H1 (cell line): ENCODE data around the gene CRIP1. TPM values are rescaled to one million over a fixed set of nuclear protein-coding genes. Genes with fewer than 3 reads are reported as not detected.
A peak's percentile ranks its signal among the peaks of the same experiment; 100 is the strongest.

Source experiments
- CTCF ChIA-PET: fragments of 300-600 bp; sonication (Branson Sonifier 250); formaldehyde crosslinking; loops from one replicate; lab custom pipeline; 2021; ENCODE audit not compliant: partially characterized antibody; lab: Charles Lee
- POLR2A ChIA-PET: fragments of 300-600 bp; sonication (Branson Sonifier 250); formaldehyde crosslinking; loops from one replicate; lab custom pipeline; 2021; ENCODE audit warnings: inconsistent platforms; ENCODE audit not compliant: partially characterized antibody; lab: Charles Lee
- DNase-seq, 2 experiments: peaks; one replicate each; pipeline versions ENCODE4 v3.0.0 to v3.0.0-alpha.2; 2010 to 2022; ENCODE audit warnings: low spot score in 2 of 2, low read depth in 1 of 2, mixed read lengths in 1 of 2
- FAIRE-seq: peaks from 2 replicates; lab custom pipeline; 2011; peaks lifted over from hg19 to GRCh38; lab: Jason Lieb, UNC
- H2AFZ ChIP-seq: 2 replicates; pipeline ENCODE4 v1.8.1; 2012; ENCODE audit warnings: low read length, inconsistent platforms
- H2AK5ac ChIP-seq: 2 replicates; pipeline ENCODE4 v1.6.1; 2013; ENCODE audit warnings: low read depth, low read length
- H2BK120ac ChIP-seq: replicated peaks from 2 replicates; pipeline ENCODE3; 2013; ENCODE audit warnings: low read depth, low read length, inconsistent platforms
- H2BK12ac ChIP-seq: 2 replicates; pipeline ENCODE4 v1.6.1; 2013; ENCODE audit warnings: low read depth, low read length
- H2BK15ac ChIP-seq: 2 replicates; pipeline ENCODE4 v1.6.1; 2013; ENCODE audit warnings: low read length
- H2BK20ac ChIP-seq: 2 replicates; pipeline ENCODE4 v1.6.1; 2013; ENCODE audit warnings: low read length
- H2BK5ac ChIP-seq: 2 replicates; pipeline ENCODE4 v1.6.1; 2013; ENCODE audit warnings: low read depth, low read length
- H3K14ac ChIP-seq: 2 replicates; pipeline ENCODE4 v1.6.1; 2013; ENCODE audit warnings: inconsistent platforms; ENCODE audit not compliant: insufficient read length
- H3K18ac ChIP-seq: 2 replicates; pipeline ENCODE4 v1.6.1; 2013; ENCODE audit warnings: low read length; ENCODE audit errors: extremely low read depth
- H3K23ac ChIP-seq: 2 replicates; pipeline ENCODE4 v1.6.1; 2013; ENCODE audit warnings: inconsistent platforms; ENCODE audit not compliant: insufficient read length
- H3K23me2 ChIP-seq: 2 replicates; pipeline ENCODE4 v1.6.1; 2013; ENCODE audit warnings: low read depth, low read length
- H3K27ac ChIP-seq: 2 replicates; pipeline ENCODE4 v1.6.1; 2011; ENCODE audit warnings: low read depth, low read length, inconsistent platforms
- H3K27me3 ChIP-seq, 4 experiments: replicated peaks in 1 of 4; 1 replicate in 1 of 4; 2 replicates in 3 of 4; pipeline versions ENCODE4 v1.6.1 to v1.8.1; 2011 to 2013; ENCODE audit warnings: low read length in 3 of 4, mild to moderate bottlenecking in 3 of 4, inconsistent platforms in 2 of 4, mixed read lengths in 2 of 4, moderate library complexity in 1 of 4; ENCODE audit not compliant: control insufficient read depth in 3 of 4, insufficient read depth in 3 of 4; ENCODE audit errors: extremely low read depth in 1 of 4
- H3K36me3 ChIP-seq, 4 experiments: 2 replicates each; pipeline versions ENCODE4 v1.6.1 to v1.8.1; 2011 to 2013; ENCODE audit warnings: mild to moderate bottlenecking in 4 of 4, low read length in 3 of 4, moderate library complexity in 2 of 4, control low read depth in 1 of 4, inconsistent platforms in 1 of 4; ENCODE audit not compliant: insufficient read depth in 4 of 4, control insufficient read depth in 2 of 4
- H3K4ac ChIP-seq: replicated peaks from 2 replicates; pipeline ENCODE3; 2013; ENCODE audit warnings: low read length, low read depth, mixed read lengths, inconsistent platforms; ENCODE audit not compliant: insufficient read length
- H3K4me1 ChIP-seq, 4 experiments: replicated peaks in 1 of 4; 1 replicate in 1 of 4; 2 replicates in 3 of 4; pipeline versions ENCODE4 v1.6.1 to v1.8.1; 2011 to 2013; ENCODE audit warnings: low read length in 3 of 4, inconsistent platforms in 2 of 4, mixed read lengths in 1 of 4; ENCODE audit not compliant: insufficient read depth in 4 of 4, control insufficient read depth in 3 of 4
- H3K4me2 ChIP-seq, 2 experiments: 2 replicates each; pipeline versions ENCODE4 v1.6.1 to v1.8.1; 2011 to 2013; ENCODE audit warnings: low read depth in 2 of 2, low read length in 2 of 2, control low read depth in 1 of 2, inconsistent platforms in 1 of 2, mild to moderate bottlenecking in 1 of 2; ENCODE audit not compliant: insufficient read depth in 1 of 2
- H3K4me3 ChIP-seq, 4 experiments: fragments of 200-600, 300-600 bp in 1 of 4; sonication (generic), shearing (Covaris generic), sonication (Bioruptor Twin) in 1 of 4; 2 replicates each; pipeline versions ENCODE4 v1.5.1 to v1.8.1; 2011 to 2016; ENCODE audit warnings: low read length in 4 of 4, low read depth in 3 of 4, control low read depth in 2 of 4, inconsistent platforms in 2 of 4, mild to moderate bottlenecking in 2 of 4, mixed read lengths in 1 of 4, moderate library complexity in 1 of 4; ENCODE audit not compliant: insufficient read depth in 2 of 4; ENCODE audit errors: extremely low read depth in 1 of 4
- H3K56ac ChIP-seq: replicated peaks from 2 replicates; pipeline ENCODE3; 2013; ENCODE audit warnings: low read depth, mild to moderate bottlenecking, mixed read lengths, low read length, inconsistent platforms; ENCODE audit not compliant: insufficient read length
- H3K79me1 ChIP-seq: 2 replicates; pipeline ENCODE4 v1.6.1; 2013; ENCODE audit warnings: low read depth, low read length, control low read depth
- H3K79me2 ChIP-seq, 2 experiments: 2 replicates each; pipeline versions ENCODE4 v1.6.1 to v1.8.1; 2012 to 2013; ENCODE audit warnings: low read length in 2 of 2, mild to moderate bottlenecking in 2 of 2, inconsistent platforms in 1 of 2; ENCODE audit not compliant: insufficient read depth in 2 of 2, control insufficient read depth in 1 of 2
- H3K9ac ChIP-seq, 4 experiments: replicated peaks in 1 of 4; 1 replicate in 1 of 4; 2 replicates in 3 of 4; pipeline versions ENCODE4 v1.6.1 to v1.8.1; 2011 to 2013; ENCODE audit warnings: low read depth in 3 of 4, low read length in 3 of 4, control low read depth in 2 of 4, mild to moderate bottlenecking in 2 of 4, moderate library complexity in 2 of 4, inconsistent platforms in 1 of 4; ENCODE audit errors: extremely low read depth in 1 of 4
- H3K9me3 ChIP-seq, 2 experiments: 2 replicates each; pipeline versions ENCODE4 v1.6.1 to v1.8.1; 2012 to 2013; ENCODE audit warnings: mild to moderate bottlenecking in 2 of 2, moderate library complexity in 2 of 2, control low read depth in 1 of 2, inconsistent platforms in 1 of 2, low read depth in 1 of 2, low read length in 1 of 2, mixed read lengths in 1 of 2; ENCODE audit not compliant: insufficient read depth in 2 of 2
- H4K20me1 ChIP-seq, 2 experiments: replicated peaks in 1 of 2; 2 replicates each; pipeline versions ENCODE3 to v1.8.1; 2011 to 2013; ENCODE audit warnings: inconsistent platforms in 2 of 2, low read length in 2 of 2, mild to moderate bottlenecking in 1 of 2; ENCODE audit not compliant: insufficient read depth in 2 of 2, control insufficient read depth in 1 of 2
- H4K5ac ChIP-seq: 2 replicates; pipeline ENCODE4 v1.6.1; 2013; ENCODE audit warnings: low read length, low read depth, mixed read lengths, inconsistent platforms; ENCODE audit not compliant: insufficient read length
- H4K8ac ChIP-seq: 2 replicates; pipeline ENCODE4 v1.8.0; 2013; ENCODE audit warnings: mild to moderate bottlenecking, moderate library complexity, low read length, inconsistent platforms; ENCODE audit not compliant: insufficient read depth; ENCODE audit errors: extremely low read depth
- H4K91ac ChIP-seq: replicated peaks from 2 replicates; pipeline ENCODE3; 2013; ENCODE audit warnings: low read length, mixed read lengths, inconsistent platforms; ENCODE audit not compliant: insufficient read length
- EZH2 ChIP-seq: fragments of 200-600 bp; sonication (generic); IDR thresholded peaks from 2 replicates; pipeline ENCODE4 v1.7.1; 2012; ENCODE audit warnings: low read depth, mild to moderate bottlenecking, moderate library complexity, low read length, inconsistent platforms; ENCODE audit not compliant: severe bottlenecking
- NRF1 ChIP-seq: IDR thresholded peaks from 2 replicates; pipeline ENCODE4 v1.6.1; 2011; ENCODE audit warnings: mild to moderate bottlenecking, low read depth, low read length, improper control_type of control experiment
- RAD21 ChIP-seq, 2 experiments: IDR thresholded peaks in 1 of 2; conservative IDR thresholded peaks in 1 of 2; 2 replicates each; pipeline ENCODE4 v1.6.1; 2011; ENCODE audit warnings: low read depth in 2 of 2, low read length in 2 of 2, improper control_type of control experiment in 1 of 2, inconsistent platforms in 1 of 2, mild to moderate bottlenecking in 1 of 2, moderate library complexity in 1 of 2
- RFX5 ChIP-seq: IDR thresholded peaks from 2 replicates; pipeline ENCODE4 v1.6.1; 2011; ENCODE audit warnings: low read depth, low read length, improper control_type of control experiment, borderline replicate concordance
- WGBS, 2 experiments: shearing (Covaris generic) in 1 of 2; methylation state at CpG; one replicate each; pipeline versions ENCODE4 v1.1.6 to v1.1.7; 2013 to 2015; ENCODE audit warnings: low lambda C conversion rate in 2 of 2, mixed read lengths in 2 of 2, inconsistent platforms in 1 of 2, low coverage in 1 of 2, missing lambda C conversion rate in 1 of 2; ENCODE audit not compliant: insufficient replicate concordance in 2 of 2, insufficient coverage in 1 of 2, insufficient read length in 1 of 2; ENCODE audit errors: extremely low coverage in 1 of 2, missing lambda C conversion rate in 1 of 2; 5-methylcytosine and 5-hydroxymethylcytosine counted together
- polyA plus RNA-seq, 7 experiments: library from polyadenylated mRNA; depleted of rRNA in 3 of 7; stranded (reverse) in 5 of 7; unstranded in 2 of 7; fragments of >200 nt in 5 of 7; fragments of 200-250 nt in 2 of 7; gene quantifications; 1 replicate in 5 of 7; 2 replicates in 1 of 7; 4 replicates in 1 of 7; pipeline versions ENCODE4 v1.2.1 to v1.2.3, GENCODE V29; 2011 to 2013; ENCODE audit warnings: missing spikeins in 2 of 7, mixed read lengths in 2 of 7
- total RNA-seq: library from RNA; stranded (reverse); fragmentation: NEBNext Ultra II Directional; extraction: Animal tissue kit (Norgen Biotek cat#: 25700); gene quantifications from 2 replicates; pipeline ENCODE4 v1.2.1, GENCODE V29; 2021

The CRIP1 gene
- total and polyA plus RNA-seq, 2 of the 8 experiments (the other 6 are each of a cell fraction or from before 2014, with no cell fraction given): 1.2 to 2.2 TPM

GRCh38 chr14:105527381-105527825 is 40.7 kb downstream of the CRIP1 start:
- no peak overlapping the region for H4K8ac ChIP-seq
- H2BK15ac ChIP-seq: no peak overlapping the region
- no peak overlapping the region for H3K9ac ChIP-seq
- H3K79me1 ChIP-seq: no peaks in the 10 kb centered on the region
- H2BK12ac ChIP-seq: no peak overlapping the region
- no peak overlapping the region for H3K56ac ChIP-seq
- no peak overlapping the region for H2BK5ac ChIP-seq
- H3K4me1 ChIP-seq: peaks cover 0 to 4% (median 0%) of the 10 kb centered on the region in 4 experiments; a peak in 3 of 7 replicates
- DNase-seq: no peak
- CTCF ChIA-PET: interaction anchor here (1.1 to 1.2 kb wide), 2 partner anchors 17 to 36 kb away, joined by 3 to 4 read pairs; no protein-coding TSS in a partner anchor
- POLR2A ChIA-PET: no interaction called here
- H3K4me2 ChIP-seq: peak overlapping the region in 1 of 2 experiments; percentile 83; a peak in 3 of 4 replicates
- no peaks in the 10 kb centered on the region; a peak in 1 of 8 replicates for H3K36me3 ChIP-seq
- H2AK5ac ChIP-seq: no peak overlapping the region
- H3K9me3 ChIP-seq: peaks cover 2 to 38% of the 10 kb centered on the region in 2 experiments; a peak in 3 of 4 replicates
- no peak overlapping the region for H4K5ac ChIP-seq
- H3K23me2 ChIP-seq: no peaks in the 10 kb centered on the region; the same call in 1 of the 2 replicates
- no peak overlapping the region for H2AFZ ChIP-seq
- H4K20me1 ChIP-seq: no peaks in the 10 kb centered on the region
- H3K27ac ChIP-seq: no peak overlapping the region
- 79% methylated on average over 4 of the region's 23 CpGs; no CpG with 5 or more reads in 1 of the 2 experiments for WGBS, 2 experiments
- H3K79me2 ChIP-seq: no peaks in the 10 kb centered on the region
- H4K91ac ChIP-seq: no peak overlapping the region
- no peak overlapping the region for H3K18ac ChIP-seq
- no peak overlapping the region for H3K14ac ChIP-seq
- no peak overlapping the region for H3K23ac ChIP-seq
- peaks cover 9 to 37% (median 25%) of the 10 kb centered on the region in 4 experiments for H3K27me3 ChIP-seq
- H2BK20ac ChIP-seq: no peak overlapping the region
- H3K4me3 ChIP-seq: peak overlapping the region in 1 of 4 experiments; percentile 57; a peak in 1 of 8 replicates
- no peak overlapping the region for H2BK120ac ChIP-seq
- no peak overlapping the region for H3K4ac ChIP-seq
- FAIRE-seq: no peak
- TF ChIP-seq NRF1: no peak
- no peak for TF ChIP-seq EZH2
- no peak for TF ChIP-seq RAD21 (IDR thresholded peaks at IDR 0.05 in 1 of 2, conservative IDR thresholded peaks at IDR 0.05 in 1 of 2; ENCODE audit: low read depth in 2 of 2, low read length in 2 of 2)
- no peak for TF ChIP-seq RFX5
